SK-N-SH (cell line): ENCODE measurements around the gene BOLL. TPM values are rescaled to one million over a fixed set of nuclear protein-coding genes. Genes with fewer than 3 reads are reported as not detected.

Experiments
- CTCF ChIA-PET: fragments of 300-600, 350-600 bp; formaldehyde crosslinking; extraction: SDS; loops from one replicate; lab custom pipeline; 2021; lab: Yijun Ruan, JAX
- POLR2A ChIA-PET: fragments of 350-600 bp; sonication (Branson Sonifier 250); formaldehyde crosslinking; extraction: SDS; loops from one replicate; lab custom pipeline; 2020; ENCODE audit warnings: antibody characterized with exemption, inconsistent platforms; lab: Yijun Ruan, JAX
- DNase-seq: peaks from one replicate; pipeline ENCODE4 v3.0.0; 2012
- H2AFZ ChIP-seq: fragments of 200-600 bp; sonication (generic); 2 replicates; pipeline ENCODE4 v1.8.1; 2016; ENCODE audit warnings: antibody characterized with exemption, mild to moderate bottlenecking, low read depth
- H3F3A ChIP-seq: fragments of 200-600 bp; sonication (generic); replicated peaks from 2 replicates; pipeline ENCODE3; 2016; ENCODE audit warnings: antibody characterized with exemption, mild to moderate bottlenecking; ENCODE audit not compliant: insufficient read depth
- H3K27ac ChIP-seq, 2 experiments: fragments of 200-500 bp in 1 of 2; fragments of 200-600 bp in 1 of 2; sonication (Bioruptor generic) in 1 of 2; sonication (generic), shearing (Covaris generic) in 1 of 2; 2 replicates each; pipeline versions ENCODE4 v1.5.1 to v1.6.1; 2014 to 2016; ENCODE audit warnings: low read depth in 2 of 2, inconsistent platforms in 1 of 2, low read length in 1 of 2, mild to moderate bottlenecking in 1 of 2, mixed read lengths in 1 of 2
- H3K27me3 ChIP-seq: fragments of 200-600 bp; sonication (generic), shearing (Covaris generic); 2 replicates; pipeline ENCODE4 v1.6.1; 2016; ENCODE audit warnings: mixed run types; ENCODE audit not compliant: insufficient read depth
- H3K36me3 ChIP-seq, 2 experiments: fragments of 200-500 bp in 1 of 2; fragments of 200-600 bp in 1 of 2; sonication (Bioruptor generic) in 1 of 2; sonication (generic) in 1 of 2; replicated peaks in 1 of 2; 2 replicates each; pipeline versions ENCODE3 to v1.5.1; 2014 to 2016; ENCODE audit warnings: low read length in 1 of 2, mild to moderate bottlenecking in 1 of 2; ENCODE audit not compliant: insufficient read depth in 2 of 2, control insufficient read depth in 1 of 2
- H3K4me1 ChIP-seq, 2 experiments: fragments of 200-500 bp in 1 of 2; fragments of 200-600 bp in 1 of 2; sonication (Bioruptor generic) in 1 of 2; sonication (generic), shearing (Covaris generic) in 1 of 2; 2 replicates each; pipeline versions ENCODE4 v1.5.1 to v1.6.1; 2014 to 2016; ENCODE audit warnings: low read depth in 1 of 2, low read length in 1 of 2, mixed run types in 1 of 2; ENCODE audit not compliant: insufficient read depth in 2 of 2, control insufficient read depth in 1 of 2
- H3K4me2 ChIP-seq: fragments of 200-600 bp; sonication (generic), shearing (Covaris generic); 2 replicates; pipeline ENCODE4 v1.6.1; 2017; ENCODE audit warnings: mixed run types
- H3K4me3 ChIP-seq, 2 experiments: fragments of 200-500 bp in 1 of 2; fragments of 200-600 bp in 1 of 2; sonication (Bioruptor generic) in 1 of 2; sonication (generic), shearing (Covaris generic) in 1 of 2; 2 replicates each; pipeline versions ENCODE4 v1.5.1 to v1.8.1; 2014 to 2016; ENCODE audit warnings: low read depth in 2 of 2, inconsistent platforms in 1 of 2, low read length in 1 of 2, mild to moderate bottlenecking in 1 of 2, mixed read lengths in 1 of 2, moderate library complexity in 1 of 2
- H3K79me2 ChIP-seq: fragments of 200-600 bp; sonication (generic); 2 replicates; pipeline ENCODE4 v1.8.1; 2017; ENCODE audit warnings: mild to moderate bottlenecking; ENCODE audit not compliant: insufficient read depth
- H3K9ac ChIP-seq: fragments of 200-600 bp; sonication (generic); 2 replicates; pipeline ENCODE4 v1.6.1; 2017; ENCODE audit warnings: mixed run types
- H3K9me2 ChIP-seq: fragments of 200-600 bp; sonication (generic); 2 replicates; pipeline ENCODE4 v1.6.1; 2017; ENCODE audit warnings: mixed run types
- H3K9me3 ChIP-seq: fragments of 200-600 bp; sonication (generic); 2 replicates; pipeline ENCODE4 v1.6.1; 2017; ENCODE audit warnings: mixed run types, mild to moderate bottlenecking, moderate library complexity
- H4K20me1 ChIP-seq: fragments of 200-600 bp; sonication (generic); 2 replicates; pipeline ENCODE4 v1.6.1; 2017; ENCODE audit warnings: mild to moderate bottlenecking, mixed run types; ENCODE audit not compliant: insufficient read depth
- FOSL2 ChIP-seq: IDR thresholded peaks from 2 replicates; pipeline ENCODE4 v1.4.0; 2012; ENCODE audit warnings: low read depth, mild to moderate bottlenecking, moderate library complexity, borderline replicate concordance
- GABPA ChIP-seq: IDR thresholded peaks from 2 replicates; pipeline ENCODE4 v1.4.0; 2012; ENCODE audit warnings: low read depth, mild to moderate bottlenecking
- MXI1 ChIP-seq: IDR thresholded peaks from 2 replicates; pipeline ENCODE4 v1.6.1; 2012; ENCODE audit warnings: mild to moderate bottlenecking, low read depth, low read length, improper control_type of control experiment
- NRF1 ChIP-seq: IDR thresholded peaks from 2 replicates; pipeline ENCODE4 v1.6.1; 2012; ENCODE audit warnings: low read depth, mild to moderate bottlenecking, low read length
- POLR2AphosphoS5 ChIP-seq: IDR thresholded peaks from 2 replicates; pipeline ENCODE4 v1.6.1; 2012; ENCODE audit warnings: low read depth, low read length
- RAD21 ChIP-seq: IDR thresholded peaks from 2 replicates; pipeline ENCODE4 v1.6.1; 2012; ENCODE audit warnings: mild to moderate bottlenecking, low read length
- SIN3A ChIP-seq: IDR thresholded peaks from 2 replicates; pipeline ENCODE4 v1.6.1; 2012; ENCODE audit warnings: low read depth, mild to moderate bottlenecking, low read length, moderate library complexity, borderline replicate concordance
- SMC3 ChIP-seq: IDR thresholded peaks from 2 replicates; pipeline ENCODE4 v1.6.1; 2012; ENCODE audit warnings: low read depth, low read length, improper control_type of control experiment
- TEAD4 ChIP-seq: IDR thresholded peaks from 2 replicates; pipeline ENCODE4 v1.4.0; 2012; ENCODE audit warnings: mild to moderate bottlenecking, borderline replicate concordance; ENCODE audit not compliant: insufficient read depth
- WGBS: methylation state at CpG from one replicate; pipeline ENCODE4 v1.1.6; 2017; ENCODE audit warnings: low lambda C conversion rate; 5-methylcytosine and 5-hydroxymethylcytosine counted together
- polyA plus RNA-seq, 3 experiments: library from polyadenylated mRNA; depleted of rRNA; stranded (reverse); fragments of >200 nt; gene quantifications; 2 replicates each; pipeline ENCODE4 v1.2.3, GENCODE V29; 2012
- TF ChIP-seq, protein P1 (sequence below): fragments of 150-350 bp; IDR thresholded peaks from 2 replicates; pipeline ENCODE4 v1.6.1; 2016; ENCODE audit warnings: mild to moderate bottlenecking, low read depth, low read length
- TF ChIP-seq, protein P2 (sequence below): IDR thresholded peaks from 2 replicates; pipeline ENCODE4 v1.6.1; 2012; ENCODE audit warnings: mild to moderate bottlenecking, low read depth, low read length, moderate library complexity
- TF ChIP-seq, protein P3 (sequence below): fragments of 200-600 bp; sonication (generic); IDR thresholded peaks from 2 replicates; pipeline ENCODE4 v1.6.1; 2017; ENCODE audit warnings: antibody characterized with exemption, mild to moderate bottlenecking, moderate library complexity

BOLL gene
- polyA plus RNA-seq, 1 of the 3 experiments (the other 2 are of a cell fraction), result not detected

DNA sequence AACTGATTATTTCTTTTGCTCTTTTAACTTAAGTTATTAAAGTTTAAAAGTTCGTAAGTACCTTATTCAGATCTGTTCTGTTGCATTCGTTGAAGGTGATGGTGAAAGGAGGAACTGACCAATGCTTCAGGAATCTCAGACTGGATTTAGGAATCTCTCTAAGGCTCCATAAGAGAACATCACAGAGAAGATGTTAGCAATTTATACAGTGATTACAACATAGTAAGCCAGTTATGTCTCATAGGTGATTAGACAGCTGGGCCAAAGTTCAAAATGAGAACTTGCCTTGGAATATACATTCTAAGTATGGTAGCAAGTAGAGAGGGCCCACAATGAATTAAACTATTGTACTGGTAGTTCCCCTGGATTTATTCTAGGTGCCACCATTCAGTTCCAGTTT, 76.8 kb downstream of the BOLL start:
- Histone ChIP-seq H3K36me3 (peaks cover 0 to 26% of the 10 kb centered on the region in 2 experiments), H3K9ac (no peak overlapping the region), H3K27ac (no peak overlapping the region), H3K4me1 (peaks cover 8 to 18% of the 10 kb centered on the region in 2 experiments; a peak in 3 of 4 replicates), H3K4me2 (peak overlapping the region; percentile 96), H3K27me3 (no peaks in the 10 kb centered on the region), H4K20me1 (0 out of 2 replicates have a peak, but pooled peaks cover 5% of the 10 kb centered on the region)
- CTCF ChIA-PET, result interaction anchor here (0.6 to 2.3 kb wide), 10 partner anchors 8 to 86 kb away, joined by 3 to 19 read pairs (median 4); no protein-coding TSS in a partner anchor
- no peak for TF ChIP-seq NRF1
- TF ChIP-seq FOSL2, result no peak
- TF ChIP-seq, protein P1, sequence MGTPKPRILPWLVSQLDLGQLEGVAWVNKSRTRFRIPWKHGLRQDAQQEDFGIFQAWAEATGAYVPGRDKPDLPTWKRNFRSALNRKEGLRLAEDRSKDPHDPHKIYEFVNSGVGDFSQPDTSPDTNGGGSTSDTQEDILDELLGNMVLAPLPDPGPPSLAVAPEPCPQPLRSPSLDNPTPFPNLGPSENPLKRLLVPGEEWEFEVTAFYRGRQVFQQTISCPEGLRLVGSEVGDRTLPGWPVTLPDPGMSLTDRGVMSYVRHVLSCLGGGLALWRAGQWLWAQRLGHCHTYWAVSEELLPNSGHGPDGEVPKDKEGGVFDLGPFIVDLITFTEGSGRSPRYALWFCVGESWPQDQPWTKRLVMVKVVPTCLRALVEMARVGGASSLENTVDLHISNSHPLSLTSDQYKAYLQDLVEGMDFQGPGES, result no peak
- TF ChIP-seq, all 33 proteins: peak for 0
- no peaks in the 10 kb centered on the region for H3K9me3 ChIP-seq
- H3K4me3 ChIP-seq, result no peak overlapping the region; a peak in 2 of 4 replicates
- WGBS, result 34% methylated on average over 2 of the region's 2 CpGs
- peaks cover 43% of the 10 kb centered on the region for H3K79me2 ChIP-seq
- POLR2A ChIA-PET, result no interaction called here
- H3K9me2 ChIP-seq, result no peaks in the 10 kb centered on the region
- H2AFZ ChIP-seq, result no peak overlapping the region
- DNase-seq, result no peak
- H3F3A ChIP-seq, result peaks cover 5% of the 10 kb centered on the region

DNA sequence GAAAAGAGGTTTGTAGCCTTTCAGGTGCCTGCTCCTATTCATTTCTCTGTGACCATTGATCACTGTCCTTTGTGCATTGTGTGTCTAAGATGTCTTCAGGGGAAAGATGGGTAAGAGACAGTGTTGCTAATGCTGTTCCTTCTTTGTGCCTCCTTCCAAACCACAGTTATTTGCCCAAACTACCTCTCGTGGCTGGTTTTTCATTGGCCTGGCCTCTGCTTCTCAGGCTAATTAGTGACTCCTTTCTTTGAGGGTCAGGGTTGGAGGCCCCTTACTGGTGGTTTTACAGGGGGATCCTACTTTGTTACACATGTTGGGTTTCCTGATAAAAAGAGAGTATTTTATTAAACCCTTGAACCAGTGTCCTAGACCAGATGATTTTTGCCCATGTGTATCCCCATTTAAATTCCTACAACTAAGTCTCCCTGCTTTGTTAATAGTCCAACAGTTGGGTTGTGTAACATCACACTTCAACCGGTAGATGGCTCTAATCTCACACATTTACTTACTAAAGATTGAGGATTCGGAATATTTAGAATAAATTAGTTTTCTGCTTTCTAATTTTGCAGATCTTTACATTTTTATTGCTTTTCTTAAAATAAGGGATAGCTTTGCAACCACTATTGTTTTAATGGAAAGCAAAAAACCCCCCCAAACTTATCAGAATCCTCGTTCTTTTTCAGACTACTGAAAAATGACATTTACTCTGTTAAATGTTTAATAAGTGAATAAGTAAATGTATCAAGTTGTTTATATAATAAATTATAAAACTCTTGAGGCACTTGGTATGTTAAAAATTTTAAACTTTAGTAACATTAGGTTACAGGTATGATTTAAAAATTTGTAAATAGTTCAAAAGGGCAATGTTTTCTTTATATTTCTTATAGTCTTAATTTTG, 77.6 kb downstream of the BOLL start:
- Histone ChIP-seq H3K4me1 (peaks cover 8 to 18% of the 10 kb centered on the region in 2 experiments; a peak in 3 of 4 replicates), H4K20me1 (0 out of 2 replicates have a peak, but pooled peaks cover 5% of the 10 kb centered on the region), H3K4me3 (peak overlapping the region; percentile 94 to 97), H3K9me2 (no peaks in the 10 kb centered on the region), H3K9me3 (no peaks in the 10 kb centered on the region), H3K27me3 (no peaks in the 10 kb centered on the region), H3K79me2 (peaks cover 43% of the 10 kb centered on the region), H3K27ac (no peak overlapping the region; a peak in 1 of 4 replicates), H3K36me3 (peaks cover 0 to 23% of the 10 kb centered on the region in 2 experiments), H3K4me2 (peak overlapping the region; percentile 96), H3F3A (peaks cover 5% of the 10 kb centered on the region), H2AFZ (peak overlapping the region; percentile 1; the same call in 1 of the 2 replicates), H3K9ac (peak overlapping the region; percentile 31; the same call in 1 of the 2 replicates)
- TF ChIP-seq GABPA (no peak), RAD21 (peak; percentile 72), TEAD4 (no peak), POLR2AphosphoS5 (no peak), SIN3A (no peak), MXI1 (peak; percentile 27; the same call in 1 of the 2 replicates), SMC3 (peak; percentile 27)
- TF ChIP-seq, protein P2, sequence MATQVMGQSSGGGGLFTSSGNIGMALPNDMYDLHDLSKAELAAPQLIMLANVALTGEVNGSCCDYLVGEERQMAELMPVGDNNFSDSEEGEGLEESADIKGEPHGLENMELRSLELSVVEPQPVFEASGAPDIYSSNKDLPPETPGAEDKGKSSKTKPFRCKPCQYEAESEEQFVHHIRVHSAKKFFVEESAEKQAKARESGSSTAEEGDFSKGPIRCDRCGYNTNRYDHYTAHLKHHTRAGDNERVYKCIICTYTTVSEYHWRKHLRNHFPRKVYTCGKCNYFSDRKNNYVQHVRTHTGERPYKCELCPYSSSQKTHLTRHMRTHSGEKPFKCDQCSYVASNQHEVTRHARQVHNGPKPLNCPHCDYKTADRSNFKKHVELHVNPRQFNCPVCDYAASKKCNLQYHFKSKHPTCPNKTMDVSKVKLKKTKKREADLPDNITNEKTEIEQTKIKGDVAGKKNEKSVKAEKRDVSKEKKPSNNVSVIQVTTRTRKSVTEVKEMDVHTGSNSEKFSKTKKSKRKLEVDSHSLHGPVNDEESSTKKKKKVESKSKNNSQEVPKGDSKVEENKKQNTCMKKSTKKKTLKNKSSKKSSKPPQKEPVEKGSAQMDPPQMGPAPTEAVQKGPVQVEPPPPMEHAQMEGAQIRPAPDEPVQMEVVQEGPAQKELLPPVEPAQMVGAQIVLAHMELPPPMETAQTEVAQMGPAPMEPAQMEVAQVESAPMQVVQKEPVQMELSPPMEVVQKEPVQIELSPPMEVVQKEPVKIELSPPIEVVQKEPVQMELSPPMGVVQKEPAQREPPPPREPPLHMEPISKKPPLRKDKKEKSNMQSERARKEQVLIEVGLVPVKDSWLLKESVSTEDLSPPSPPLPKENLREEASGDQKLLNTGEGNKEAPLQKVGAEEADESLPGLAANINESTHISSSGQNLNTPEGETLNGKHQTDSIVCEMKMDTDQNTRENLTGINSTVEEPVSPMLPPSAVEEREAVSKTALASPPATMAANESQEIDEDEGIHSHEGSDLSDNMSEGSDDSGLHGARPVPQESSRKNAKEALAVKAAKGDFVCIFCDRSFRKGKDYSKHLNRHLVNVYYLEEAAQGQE, result no peak
- TF ChIP-seq, protein P3, sequence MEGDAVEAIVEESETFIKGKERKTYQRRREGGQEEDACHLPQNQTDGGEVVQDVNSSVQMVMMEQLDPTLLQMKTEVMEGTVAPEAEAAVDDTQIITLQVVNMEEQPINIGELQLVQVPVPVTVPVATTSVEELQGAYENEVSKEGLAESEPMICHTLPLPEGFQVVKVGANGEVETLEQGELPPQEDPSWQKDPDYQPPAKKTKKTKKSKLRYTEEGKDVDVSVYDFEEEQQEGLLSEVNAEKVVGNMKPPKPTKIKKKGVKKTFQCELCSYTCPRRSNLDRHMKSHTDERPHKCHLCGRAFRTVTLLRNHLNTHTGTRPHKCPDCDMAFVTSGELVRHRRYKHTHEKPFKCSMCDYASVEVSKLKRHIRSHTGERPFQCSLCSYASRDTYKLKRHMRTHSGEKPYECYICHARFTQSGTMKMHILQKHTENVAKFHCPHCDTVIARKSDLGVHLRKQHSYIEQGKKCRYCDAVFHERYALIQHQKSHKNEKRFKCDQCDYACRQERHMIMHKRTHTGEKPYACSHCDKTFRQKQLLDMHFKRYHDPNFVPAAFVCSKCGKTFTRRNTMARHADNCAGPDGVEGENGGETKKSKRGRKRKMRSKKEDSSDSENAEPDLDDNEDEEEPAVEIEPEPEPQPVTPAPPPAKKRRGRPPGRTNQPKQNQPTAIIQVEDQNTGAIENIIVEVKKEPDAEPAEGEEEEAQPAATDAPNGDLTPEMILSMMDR, result peak; percentile 82
- DNase-seq, result peak; percentile 43
- POLR2A ChIA-PET, result no interaction called here
- CTCF ChIA-PET, result interaction anchor here (0.6 to 2.3 kb wide), 15 partner anchors 9 to 205 kb away, joined by 3 to 19 read pairs (median 4); no protein-coding TSS in a partner anchor
- WGBS, result 13% methylated on average over 4 of the region's 4 CpGs
